ENCODE measurements around the gene STAT5A.

- no peak for TF ChIP-seq GATA3 (IDR thresholded peaks at IDR 0.05; ENCODE audit: low read depth, low read length)
- no peak for TF ChIP-seq GATA2 (IDR thresholded peaks at IDR 0.05; ENCODE audit: low read depth, low read length)
These were observed 2.3 kb downstream of the STAT5A start for GRCh38 chr17:42290577-42290976.
